HepG2 (cell line): ENCODE results near the gene TTBK1. TPM values are rescaled to one million over a fixed set of nuclear protein-coding genes. Genes with fewer than 3 reads are reported as not detected.

ENCODE experiments used
- BATF2 ChIP-seq: sonication (generic); formaldehyde crosslinking; IDR thresholded peaks from 2 replicates; pipeline ENCODE4 v1.8.0; 2022; ENCODE audit warnings: mild to moderate bottlenecking, missing genetic modification reagents, moderate library complexity
- CSRNP2 ChIP-seq: sonication (generic); formaldehyde crosslinking; conservative IDR thresholded peaks from 2 replicates; pipeline ENCODE4 v1.8.0; 2022; ENCODE audit warnings: low read depth, missing genetic modification reagents
- GPN1 ChIP-seq: sonication (generic); formaldehyde crosslinking; IDR thresholded peaks from 2 replicates; pipeline ENCODE4 v1.5.1; 2020; ENCODE audit warnings: missing genetic modification reagents, borderline replicate concordance
- HIC2 ChIP-seq: sonication (generic); formaldehyde crosslinking; IDR thresholded peaks from 2 replicates; pipeline ENCODE4 v1.9.0; 2022; ENCODE audit warnings: low read depth, missing genetic modification reagents
- HNF4G ChIP-seq, 2 experiments: sonication (generic) in 1 of 2; formaldehyde crosslinking in 1 of 2; IDR thresholded peaks; 2 replicates each; pipeline versions ENCODE4 v1.4.0 to v1.6.1; 2011 to 2020; ENCODE audit warnings: borderline replicate concordance in 2 of 2, low read depth in 2 of 2, mild to moderate bottlenecking in 2 of 2, low read length in 1 of 2, missing genetic modification reagents in 1 of 2, moderate library complexity in 1 of 2
- IKZF4 ChIP-seq: sonication (generic); formaldehyde crosslinking; IDR thresholded peaks from 2 replicates; pipeline ENCODE4 v1.5.1; 2020; ENCODE audit warnings: borderline replicate concordance, mild to moderate bottlenecking, low read depth, missing genetic modification reagents; ENCODE audit errors: not compliant biosample characterization
- JUND ChIP-seq: sonication (generic); formaldehyde crosslinking; IDR thresholded peaks from 2 replicates; pipeline ENCODE4 v1.8.0; 2022; ENCODE audit warnings: mild to moderate bottlenecking, missing genetic modification reagents
- MED1 ChIP-seq: sonication (generic); formaldehyde crosslinking; IDR thresholded peaks from 2 replicates; pipeline ENCODE4 v1.4.0; 2020; ENCODE audit warnings: missing genetic modification reagents
- NR2F1 ChIP-seq, 2 experiments: fragments of 450-650 bp in 1 of 2; formaldehyde crosslinking in 1 of 2; IDR thresholded peaks; 2 replicates each; pipeline versions ENCODE4 v1.5.0 to v1.6.1; 2016 to 2020; ENCODE audit warnings: mild to moderate bottlenecking in 1 of 2, missing compliant biosample characterization in 1 of 2, missing genetic modification reagents in 1 of 2, moderate library complexity in 1 of 2
- PHB2 ChIP-seq: fragments of 450-650 bp; IDR thresholded peaks from 2 replicates; pipeline ENCODE4 v1.6.1; 2018; ENCODE audit not compliant: partially characterized antibody
- RAD21 ChIP-seq: fragments of 450-650 bp; formaldehyde crosslinking; IDR thresholded peaks from 2 replicates; pipeline ENCODE4 v1.5.0; 2020; ENCODE audit warnings: mild to moderate bottlenecking
- SP1 ChIP-seq, 2 experiments: fragments of 450-650 bp in 1 of 2; sonication (generic) in 1 of 2; formaldehyde crosslinking in 1 of 2; IDR thresholded peaks; 2 replicates each; pipeline versions ENCODE4 v1.4.0 to v1.6.1; 2016 to 2020; ENCODE audit warnings: missing genetic modification reagents in 1 of 2
- TFDP1 ChIP-seq: IDR thresholded peaks from 2 replicates; pipeline ENCODE4 v1.6.1; 2016; ENCODE audit warnings: missing compliant biosample characterization, missing genetic modification reagents, borderline replicate concordance
- ZNF230 ChIP-seq: sonication (generic); formaldehyde crosslinking; IDR thresholded peaks from 2 replicates; pipeline ENCODE4 v1.4.0; 2020; ENCODE audit warnings: mild to moderate bottlenecking, missing genetic modification reagents
- ZNF264 ChIP-seq: sonication (generic); formaldehyde crosslinking; IDR thresholded peaks from 2 replicates; pipeline ENCODE4 v1.4.0; 2020; ENCODE audit warnings: missing genetic modification reagents
- ZNF276 ChIP-seq: sonication (generic); formaldehyde crosslinking; IDR thresholded peaks from 2 replicates; pipeline ENCODE4 v1.4.0; 2020; ENCODE audit warnings: mild to moderate bottlenecking, low read depth, missing genetic modification reagents
- ZNF431 ChIP-seq: sonication (generic); formaldehyde crosslinking; IDR thresholded peaks from 2 replicates; pipeline ENCODE4 v1.9.0; 2022; ENCODE audit warnings: missing genetic modification reagents, low read depth, mild to moderate bottlenecking, borderline replicate concordance
- ZNF558 ChIP-seq: sonication (generic); formaldehyde crosslinking; IDR thresholded peaks from 2 replicates; pipeline ENCODE4 v1.9.0; 2022; ENCODE audit warnings: mild to moderate bottlenecking, missing genetic modification reagents, borderline replicate concordance
- ZNF678 ChIP-seq: sonication (generic); formaldehyde crosslinking; IDR thresholded peaks from 2 replicates; pipeline ENCODE4 v1.4.0; 2020; ENCODE audit warnings: mild to moderate bottlenecking, missing genetic modification reagents
- polyA plus RNA-seq, 8 experiments: library from polyadenylated mRNA; depleted of rRNA in 3 of 8; stranded (reverse) in 7 of 8; unstranded in 1 of 8; fragments of >200 nt; fragmentation: Illumina TruSeq in 4 of 8; extraction: Trizol in 4 of 8; gene quantifications; 2 replicates each; pipeline versions ENCODE4 v1.2.1 to v1.2.3, GENCODE V29; 2011 to 2016; ENCODE audit warnings: low read depth in 4 of 8, missing spikeins in 1 of 8, mixed read lengths in 1 of 8; ENCODE audit not compliant: insufficient read depth in 1 of 8
- total RNA-seq, 5 experiments: library from RNA; depleted of rRNA; stranded (reverse); fragments of >200 nt; fragmentation: Illumina TruSeq; extraction: Trizol; gene quantifications; 2 replicates each; pipeline ENCODE4 v1.2.3, GENCODE V29; 2016; ENCODE audit warnings: low read depth in 1 of 5

Gene TTBK1
- total and polyA plus RNA-seq, 2 of the 13 experiments (the other 11 are each of a cell fraction or from before 2014, with no cell fraction given): 0.24 to 0.33 TPM

- TF ChIP-seq PHB2 (no peak), JUND (CRISPR knock-in tag) (0 out of 2 replicates have a peak, but pooled peaks have one; percentile 25), CSRNP2 (0 out of 2 replicates have a peak, but pooled peaks have one; percentile 53), IKZF4 (CRISPR knock-in tag) (peak; percentile 77), TFDP1 (peak; percentile 94), ZNF431 (CRISPR knock-in tag) (peak; percentile 87; the same call in 1 of the 2 replicates), BATF2 (CRISPR knock-in tag) (peak; percentile 83; the same call in 1 of the 2 replicates), RAD21 (CRISPR knock-in tag) (peak; percentile 97), ZNF276 (CRISPR knock-in tag) (peak; percentile 90; the same call in 1 of the 2 replicates), ZNF678 (peak; percentile 42; the same call in 1 of the 2 replicates), ZNF558 (CRISPR knock-in tag) (peak; percentile 21; the same call in 1 of the 2 replicates), HNF4G (IDR thresholded peaks at IDR 0.05; ENCODE audit: borderline replicate concordance, low read depth, low read length) (peak; percentile 23; the same call in 1 of the 2 replicates), HNF4G (CRISPR knock-in tag; IDR thresholded peaks at IDR 0.05; ENCODE audit: borderline replicate concordance, low read depth) (peak; percentile 41; the same call in 1 of the 2 replicates), HIC2 (CRISPR knock-in tag) (peak; percentile 21; the same call in 1 of the 2 replicates), MED1 (CRISPR knock-in tag) (peak; percentile 84), ZNF230 (CRISPR knock-in tag) (peak; percentile 60; the same call in 1 of the 2 replicates), NR2F1 (CRISPR knock-in tag; IDR thresholded peaks at IDR 0.05) (no peak), GPN1 (CRISPR knock-in tag) (no peak), ZNF264 (CRISPR knock-in tag) (no peak), SP1 (IDR thresholded peaks at IDR 0.05) (no peak), SP1 (CRISPR knock-in tag; IDR thresholded peaks at IDR 0.05) (peak; percentile 74)
These were observed 14.1 kb upstream of the TTBK1 start, which contains the start of gene DNPH1 (continued) for GRCh38 chr6:43228951-43229802.
